Measurements from ENCODE around the gene TRIM62. TPM values are rescaled to one million over a fixed set of nuclear protein-coding genes. Genes with fewer than 3 reads are reported as not detected.
A peak's percentile ranks its signal among the peaks of the same experiment; 100 is the strongest.

The TRIM62 gene
- total RNA-seq, 2 experiments from 2014 or later: 3.8 to 5.2 TPM

DNA sequence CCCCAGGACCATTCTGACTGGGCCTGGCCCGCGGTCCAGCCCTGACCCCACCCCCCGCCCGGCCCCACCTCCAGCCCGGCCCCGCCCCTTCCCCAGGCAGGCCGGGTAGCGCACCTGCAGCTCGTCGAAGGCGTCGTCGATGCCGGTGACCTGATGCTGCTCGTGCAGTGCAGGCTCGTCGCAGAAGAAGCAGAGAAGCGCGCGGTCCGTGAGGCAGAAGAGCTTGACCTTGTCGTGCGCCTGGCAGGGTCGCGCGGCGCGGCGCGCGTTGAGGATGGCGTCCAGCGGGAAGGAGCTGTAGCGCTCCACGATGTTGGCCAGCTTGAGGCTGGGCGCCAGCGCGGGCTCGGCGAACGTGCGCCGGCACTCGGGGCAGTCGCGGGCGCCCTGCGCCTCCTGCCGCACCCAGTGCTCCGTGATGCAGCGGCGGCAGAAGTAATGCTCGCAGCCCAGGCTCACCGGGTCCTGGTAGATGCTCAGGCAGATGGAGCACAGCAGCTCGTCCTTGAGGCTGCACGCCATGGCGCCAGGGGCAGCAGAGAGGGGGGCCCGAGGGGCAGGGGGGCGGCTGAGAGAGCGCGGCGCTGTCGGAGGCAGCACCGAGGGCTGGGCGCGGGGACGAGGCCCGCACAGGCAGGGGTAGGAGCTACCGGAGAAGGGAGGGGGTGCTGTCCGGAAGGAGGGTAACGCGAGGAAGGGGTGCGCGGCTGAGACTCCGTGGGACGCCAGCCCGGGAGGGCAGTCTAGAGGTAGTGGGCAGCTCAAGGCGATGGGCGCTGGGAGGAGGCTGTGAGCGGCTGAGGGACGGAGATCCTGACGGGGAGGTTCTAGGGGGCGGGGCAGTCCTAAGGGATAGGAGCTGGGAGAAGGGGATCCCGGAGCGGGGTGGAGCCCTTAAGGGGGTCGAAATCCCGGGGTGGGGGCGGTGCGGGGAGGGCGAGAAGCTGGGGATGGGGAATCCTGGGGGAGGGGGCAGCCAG, 642 bp downstream of the TRIM62 start:
- POLR2A ChIA-PET: interaction anchor here (0.6 to 1.5 kb wide), 5 partner anchors 52 to 1534 kb away, joined by 3 to 5 read pairs (median 4); no protein-coding TSS in a partner anchor
- CTCF ChIA-PET: interaction anchor here (0.8 to 2.2 kb wide), 8 partner anchors 10 to 290 kb away, joined by 3 to 11 read pairs (median 4); no protein-coding TSS in a partner anchor
- intact Hi-C loops (cut with micrococcal nuclease): no loop called here
- Mint-ChIP-seq H3K4me3 (peak overlapping the region; percentile 82), H3K27ac (peak overlapping the region; percentile 22), H3K27me3 (peaks cover 9% of the 10 kb centered on the region), H3K36me3 (ENCODE audit: low read depth) (no peaks in the 10 kb centered on the region), H3K4me1 (ENCODE audit: low read depth) (peaks cover 21% of the 10 kb centered on the region), H3K9me3 (no peaks in the 10 kb centered on the region)
- TF ChIP-seq, protein P1, sequence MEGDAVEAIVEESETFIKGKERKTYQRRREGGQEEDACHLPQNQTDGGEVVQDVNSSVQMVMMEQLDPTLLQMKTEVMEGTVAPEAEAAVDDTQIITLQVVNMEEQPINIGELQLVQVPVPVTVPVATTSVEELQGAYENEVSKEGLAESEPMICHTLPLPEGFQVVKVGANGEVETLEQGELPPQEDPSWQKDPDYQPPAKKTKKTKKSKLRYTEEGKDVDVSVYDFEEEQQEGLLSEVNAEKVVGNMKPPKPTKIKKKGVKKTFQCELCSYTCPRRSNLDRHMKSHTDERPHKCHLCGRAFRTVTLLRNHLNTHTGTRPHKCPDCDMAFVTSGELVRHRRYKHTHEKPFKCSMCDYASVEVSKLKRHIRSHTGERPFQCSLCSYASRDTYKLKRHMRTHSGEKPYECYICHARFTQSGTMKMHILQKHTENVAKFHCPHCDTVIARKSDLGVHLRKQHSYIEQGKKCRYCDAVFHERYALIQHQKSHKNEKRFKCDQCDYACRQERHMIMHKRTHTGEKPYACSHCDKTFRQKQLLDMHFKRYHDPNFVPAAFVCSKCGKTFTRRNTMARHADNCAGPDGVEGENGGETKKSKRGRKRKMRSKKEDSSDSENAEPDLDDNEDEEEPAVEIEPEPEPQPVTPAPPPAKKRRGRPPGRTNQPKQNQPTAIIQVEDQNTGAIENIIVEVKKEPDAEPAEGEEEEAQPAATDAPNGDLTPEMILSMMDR (IDR thresholded peaks at IDR 0.05): no peak
- peak; percentile 43 for DNase-seq
- ATAC-seq: peak; percentile 93

DNA sequence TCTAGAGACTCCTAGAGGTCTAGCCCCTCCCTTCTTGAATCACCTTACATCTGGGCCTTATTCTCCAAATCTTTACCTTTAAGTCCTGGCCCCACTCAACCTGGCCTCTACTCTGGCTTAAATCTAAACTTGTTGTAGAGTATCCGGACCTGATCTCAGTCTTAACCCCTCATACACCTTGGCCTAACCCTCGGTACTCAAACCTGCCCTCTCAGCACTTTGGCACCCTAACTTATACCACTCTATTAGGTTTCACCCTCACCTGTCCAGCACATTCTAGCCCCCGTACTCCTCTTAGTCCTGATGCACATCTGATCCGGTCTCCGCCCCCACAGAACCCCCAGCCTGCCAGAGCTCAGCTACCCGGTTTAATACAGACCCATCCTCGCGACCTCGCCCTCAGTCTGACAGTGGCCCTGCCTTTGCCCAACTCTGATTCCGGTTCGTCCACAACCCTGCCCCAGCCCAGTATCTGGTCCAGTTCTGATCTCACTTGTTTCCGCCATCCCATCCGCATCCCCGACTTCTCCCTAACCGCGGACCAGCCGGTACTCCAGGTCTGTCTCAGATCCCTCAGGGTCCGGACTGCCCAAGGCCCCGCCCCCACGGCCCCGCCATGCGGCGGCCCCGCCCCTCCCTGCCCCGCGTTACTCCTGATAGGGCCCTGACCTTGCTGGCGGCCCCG, 1.5 kb downstream of the TRIM62 start:
- POLR2A ChIA-PET: interaction anchor here (0.6 to 1.5 kb wide), 3 partner anchors 22 to 1535 kb away, joined by 3 to 4 read pairs (median 3); no protein-coding TSS in a partner anchor
- Mint-ChIP-seq H3K4me3 (peak overlapping the region; percentile 82), H3K4me1 (ENCODE audit: low read depth) (peaks cover 21% of the 10 kb centered on the region), H3K36me3 (ENCODE audit: low read depth) (no peaks in the 10 kb centered on the region), H3K27ac (no peak overlapping the region), H3K27me3 (peaks cover 6% of the 10 kb centered on the region), H3K9me3 (no peaks in the 10 kb centered on the region)
- ATAC-seq (peak; percentile 2), DNase-seq (peak; percentile 87)
- CTCF ChIA-PET: interaction anchor here (2.0 to 2.2 kb wide), 2 partner anchors 53 to 85 kb away, joined by 7 to 11 read pairs; no protein-coding TSS in a partner anchor
- intact Hi-C loops (cut with micrococcal nuclease): no loop called here
- TF ChIP-seq, protein P1 (IDR thresholded peaks at IDR 0.05): no peak

DNA sequence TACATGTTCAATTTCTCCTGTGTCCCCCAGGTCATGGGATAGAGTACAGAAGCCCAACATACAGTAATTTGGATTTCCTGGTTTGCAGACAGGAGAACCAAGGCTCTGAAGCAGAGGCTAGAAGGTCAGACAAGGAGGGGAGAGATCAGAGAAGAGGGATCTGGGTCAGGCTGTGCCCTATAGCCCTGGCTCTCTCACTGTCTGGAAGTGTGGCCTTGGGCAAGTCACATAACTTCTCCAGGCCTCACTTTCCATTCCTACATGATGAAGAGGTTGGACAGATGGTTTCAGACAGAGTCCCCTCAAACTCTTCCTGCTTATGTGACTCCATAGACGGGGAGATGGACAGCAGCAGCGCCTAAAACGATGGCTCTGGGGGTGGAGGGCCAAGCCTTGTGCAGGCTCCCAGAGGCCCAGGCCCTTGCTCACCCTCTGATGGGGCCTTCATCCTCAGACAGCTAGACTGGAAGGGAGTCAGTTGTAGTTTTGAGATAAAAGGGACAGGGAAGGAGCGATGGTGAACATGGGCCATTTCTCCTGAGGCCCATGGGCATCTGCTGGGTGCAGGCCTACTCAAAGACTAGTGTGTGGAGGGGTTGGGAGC, 2.9 kb downstream of the TRIM62 start:
- Mint-ChIP-seq H3K4me1 (ENCODE audit: low read depth) (peaks cover 21% of the 10 kb centered on the region), H3K9me3 (no peaks in the 10 kb centered on the region), H3K27me3 (peaks cover 4% of the 10 kb centered on the region), H3K27ac (no peak overlapping the region), H3K36me3 (ENCODE audit: low read depth) (no peaks in the 10 kb centered on the region), H3K4me3 (no peak overlapping the region)
- TF ChIP-seq, protein P1 (IDR thresholded peaks at IDR 0.05): no peak
- intact Hi-C loops (cut with micrococcal nuclease): no loop called here
- POLR2A ChIA-PET: interaction anchor here (0.8 kb wide), 1 partner anchor 19 kb away, joined by 3 read pairs; no protein-coding TSS in a partner anchor
- DNase-seq (no peak), ATAC-seq (no peak)
- CTCF ChIA-PET: no interaction called here

DNA sequence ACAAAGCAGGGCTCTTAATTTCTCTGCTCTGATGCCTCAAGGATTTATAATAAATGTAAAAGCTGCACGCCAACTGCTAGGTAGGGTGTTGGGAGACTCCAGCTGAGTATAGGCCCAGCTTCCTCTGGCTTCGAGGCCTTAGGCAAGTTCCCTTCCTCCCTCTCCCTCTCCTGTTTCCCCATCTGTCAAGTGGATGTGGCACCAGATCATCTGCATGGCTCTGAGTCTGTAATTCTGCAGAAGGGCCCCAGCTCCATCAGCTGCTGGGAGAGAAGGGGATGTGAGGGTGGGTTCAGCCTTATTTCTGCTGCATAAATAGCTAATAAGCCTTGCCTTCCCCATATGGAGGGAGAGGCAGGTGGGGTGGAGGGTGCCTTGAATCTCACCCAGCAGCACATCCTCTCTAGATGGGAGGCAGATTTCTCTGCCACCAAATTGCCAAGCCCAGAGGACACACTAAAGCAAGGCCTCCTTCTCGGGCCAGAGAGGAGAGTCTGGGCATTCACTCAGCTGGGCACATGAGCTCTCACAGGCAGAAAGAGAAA, 3.8 kb downstream of the TRIM62 start:
- Mint-ChIP-seq H3K27me3 (no peaks in the 10 kb centered on the region), H3K9me3 (no peaks in the 10 kb centered on the region), H3K4me1 (ENCODE audit: low read depth) (peaks cover 20% of the 10 kb centered on the region), H3K36me3 (ENCODE audit: low read depth) (no peaks in the 10 kb centered on the region), H3K4me3 (no peak overlapping the region), H3K27ac (no peak overlapping the region)
- ChIA-PET CTCF (interaction anchor here (1.5 kb wide), 1 partner anchor 40 kb away, joined by 3 read pairs; no protein-coding TSS in a partner anchor), POLR2A (no interaction called here)
- TF ChIP-seq, protein P1 (IDR thresholded peaks at IDR 0.05): no peak
- DNase-seq (no peak), ATAC-seq (no peak)
- intact Hi-C loops (cut with micrococcal nuclease): no loop called here

Measured in activated CD8-positive, alpha-beta T cell treated with anti-CD3 and anti-CD28 coated beads for 36 hours (primary cell).